Vagina (tissue), 2 donors: ENCODE results near the gene PRRG4. TPM values are rescaled to one million over a fixed set of nuclear protein-coding genes. Genes with fewer than 3 reads are reported as not detected.

Source experiments
- DNase-seq, 2 donors: peaks; one replicate each; pipeline ENCODE4 v3.0.0-alpha.2; 2017; ENCODE audit errors: extremely low spot score in 2 of 2
- H3K27ac ChIP-seq: fragments of 200-600 bp; sonication (generic); one replicate; pipeline ENCODE4 v1.5.1; 2019
- H3K27me3 ChIP-seq: fragments of 200-600 bp; sonication (generic); one replicate; pipeline ENCODE4 v1.5.1; 2019
- H3K36me3 ChIP-seq, 2 donors: fragments of 200-600 bp; sonication (generic); one replicate each; pipeline ENCODE4 v1.5.1; 2017 to 2019
- H3K4me1 ChIP-seq: fragments of 200-600 bp; sonication (generic); one replicate; pipeline ENCODE4 v1.5.1; 2019
- H3K4me3 ChIP-seq, 2 donors: fragments of 200-600 bp; sonication (generic); 1 replicate in 1 of 2; 2 replicates in 1 of 2; pipeline ENCODE4 v1.5.1; 2016 to 2019
- H3K9me3 ChIP-seq: fragments of 200-600 bp; sonication (generic); one replicate; pipeline ENCODE4 v1.5.1; 2019
- CTCF ChIP-seq, 3 experiments: fragments of 450-650 bp in 2 of 3; fragments of 200-600 bp in 1 of 3; sonication (generic) in 1 of 3; IDR thresholded peaks; one replicate each; pipeline ENCODE4 v1.5.1; 2017 to 2019; ENCODE audit warnings: antibody characterized with exemption in 3 of 3, mild to moderate bottlenecking in 2 of 3, moderate library complexity in 2 of 3
- POLR2A ChIP-seq, 2 donors: fragments of 450-650 bp; IDR thresholded peaks; one replicate each; pipeline ENCODE4 v1.6.1; 2017; ENCODE audit warnings: antibody characterized with exemption in 2 of 2, mild to moderate bottlenecking in 2 of 2, moderate library complexity in 2 of 2
- POLR2AphosphoS5 ChIP-seq, 2 donors: sonication (generic); formaldehyde crosslinking; IDR thresholded peaks; one replicate each; pipeline ENCODE4 v1.9.0; 2017; ENCODE audit warnings: antibody characterized with exemption in 2 of 2, mild to moderate bottlenecking in 2 of 2, low read depth in 1 of 2; ENCODE audit not compliant: insufficient read depth in 1 of 2
- intact Hi-C: fragments of 100-400 bp; cut with DNase I; formaldehyde crosslinking; loops from one replicate; pipeline ENCODE4 v1.15.1; 2023
- total RNA-seq: library from RNA; depleted of rRNA; stranded (reverse); fragments of >200 nt; gene quantifications from one replicate; pipeline ENCODE4 v1.2.3, GENCODE V29; 2016

PRRG4 gene
- total RNA-seq, 1 donor from 2014 or later = 21.1 TPM

GRCh38 chr11:32881286-32881685 lies 51.6 kb downstream of the PRRG4 start:
- no peak for TF ChIP-seq POLR2AphosphoS5 (IDR thresholded peaks at IDR 0.05; ENCODE audit: insufficient read depth in 1 of 2, low read depth in 1 of 2)
- Histone ChIP-seq H3K36me3 (no peaks in the 10 kb centered on the region), H3K27me3 (no peaks in the 10 kb centered on the region), H3K4me1 (no peaks in the 10 kb centered on the region), H3K27ac (no peak overlapping the region), H3K9me3 (no peaks in the 10 kb centered on the region), H3K4me3 (no peak overlapping the region)
- intact Hi-C loops = no loop called here
- no peak for DNase-seq

GRCh38 chr11:32883421-32883820 lies 53.7 kb downstream of the PRRG4 start:
- TF ChIP-seq CTCF (IDR thresholded peaks at IDR 0.05) (no peak), POLR2AphosphoS5 (IDR thresholded peaks at IDR 0.05; ENCODE audit: insufficient read depth in 1 of 2, low read depth in 1 of 2) (no peak), POLR2A (IDR thresholded peaks at IDR 0.05) (no peak)
- Histone ChIP-seq H3K36me3 (no peaks in the 10 kb centered on the region), H3K27me3 (no peaks in the 10 kb centered on the region), H3K4me3 (no peak overlapping the region), H3K4me1 (no peaks in the 10 kb centered on the region), H3K27ac (no peak overlapping the region), H3K9me3 (no peaks in the 10 kb centered on the region)
- DNase-seq = no peak
- intact Hi-C loops = no loop called here

GRCh38 chr11:32884023-32884422 lies 54.3 kb downstream of the PRRG4 start:
- Histone ChIP-seq H3K9me3 (no peaks in the 10 kb centered on the region), H3K27ac (no peak overlapping the region), H3K27me3 (no peaks in the 10 kb centered on the region), H3K36me3 (no peaks in the 10 kb centered on the region), H3K4me1 (no peaks in the 10 kb centered on the region), H3K4me3 (no peak overlapping the region)
- TF ChIP-seq POLR2AphosphoS5 (IDR thresholded peaks at IDR 0.05; ENCODE audit: insufficient read depth in 1 of 2, low read depth in 1 of 2) (no peak), CTCF (IDR thresholded peaks at IDR 0.05) (no peak), POLR2A (IDR thresholded peaks at IDR 0.05) (no peak)
- intact Hi-C loops = no loop called here
- DNase-seq = no peak

- H3K4me3 ChIP-seq = no peak overlapping the region
- no peak overlapping the region for H3K27ac ChIP-seq
- intact Hi-C loops = no loop called here
- no peaks in the 10 kb centered on the region for H3K27me3 ChIP-seq
- no peaks in the 10 kb centered on the region for H3K9me3 ChIP-seq
- no peak for TF ChIP-seq POLR2AphosphoS5 (IDR thresholded peaks at IDR 0.05; ENCODE audit: insufficient read depth in 1 of 2, low read depth in 1 of 2)
- no peak for TF ChIP-seq CTCF (IDR thresholded peaks at IDR 0.05)
- TF ChIP-seq POLR2A (IDR thresholded peaks at IDR 0.05) = no peak
- DNase-seq = no peak
- H3K4me1 ChIP-seq = no peaks in the 10 kb centered on the region
- no peaks in the 10 kb centered on the region for H3K36me3 ChIP-seq
These were observed 55.1 kb downstream of the PRRG4 start for GRCh38 chr11:32884770-32885384.

GRCh38 chr11:32885556-32885955 lies 55.8 kb downstream of the PRRG4 start:
- H3K9me3 ChIP-seq = no peaks in the 10 kb centered on the region
- no peaks in the 10 kb centered on the region for H3K36me3 ChIP-seq
- H3K27ac ChIP-seq = no peak overlapping the region
- TF ChIP-seq POLR2AphosphoS5 (IDR thresholded peaks at IDR 0.05; ENCODE audit: insufficient read depth in 1 of 2, low read depth in 1 of 2) (no peak), CTCF (IDR thresholded peaks at IDR 0.05) (no peak), POLR2A (IDR thresholded peaks at IDR 0.05) (no peak)
- no peak overlapping the region for H3K4me3 ChIP-seq
- DNase-seq = no peak
- intact Hi-C loops = no loop called here
- H3K27me3 ChIP-seq = no peaks in the 10 kb centered on the region
- H3K4me1 ChIP-seq = no peaks in the 10 kb centered on the region
